Brain pericyte (primary cell): Measurements from ENCODE around the gene SIL1.
"Not testable (repeated sequence)": the region's sequence is repeated elsewhere in the genome, so short reads cannot be mapped to it uniquely, and the experiment has no call there.

Source experiments
- DNase-seq: peaks from one replicate; pipeline ENCODE4 v3.0.0-alpha.2; 2012; ENCODE audit warnings: low read depth, low spot score

The SIL1 gene

GRCh38 chr5:139075066-139076050, 122.8 kb downstream of the SIL1 start:
- no peak for DNase-seq

DNA sequence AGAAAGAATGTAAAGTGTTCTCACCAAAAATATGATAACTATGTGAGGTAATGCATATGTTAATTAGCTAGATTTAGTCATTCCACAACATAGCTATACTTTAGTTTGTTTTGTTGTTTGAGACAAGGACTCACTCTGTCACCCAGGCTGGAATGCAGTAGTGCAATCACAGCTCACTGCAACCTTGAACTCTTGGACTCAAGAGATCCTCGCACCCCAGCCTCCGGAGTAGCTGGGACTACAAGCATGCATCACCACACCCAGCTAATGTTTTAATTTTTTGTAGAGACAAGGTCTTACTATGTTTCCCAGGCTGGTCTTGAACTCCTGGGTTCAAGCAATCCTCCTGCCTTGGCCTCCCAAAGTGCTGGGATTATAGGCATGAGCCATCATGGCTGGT, 124.2 kb downstream of the SIL1 start:
- DNase-seq = not testable (repeated sequence)

DNA sequence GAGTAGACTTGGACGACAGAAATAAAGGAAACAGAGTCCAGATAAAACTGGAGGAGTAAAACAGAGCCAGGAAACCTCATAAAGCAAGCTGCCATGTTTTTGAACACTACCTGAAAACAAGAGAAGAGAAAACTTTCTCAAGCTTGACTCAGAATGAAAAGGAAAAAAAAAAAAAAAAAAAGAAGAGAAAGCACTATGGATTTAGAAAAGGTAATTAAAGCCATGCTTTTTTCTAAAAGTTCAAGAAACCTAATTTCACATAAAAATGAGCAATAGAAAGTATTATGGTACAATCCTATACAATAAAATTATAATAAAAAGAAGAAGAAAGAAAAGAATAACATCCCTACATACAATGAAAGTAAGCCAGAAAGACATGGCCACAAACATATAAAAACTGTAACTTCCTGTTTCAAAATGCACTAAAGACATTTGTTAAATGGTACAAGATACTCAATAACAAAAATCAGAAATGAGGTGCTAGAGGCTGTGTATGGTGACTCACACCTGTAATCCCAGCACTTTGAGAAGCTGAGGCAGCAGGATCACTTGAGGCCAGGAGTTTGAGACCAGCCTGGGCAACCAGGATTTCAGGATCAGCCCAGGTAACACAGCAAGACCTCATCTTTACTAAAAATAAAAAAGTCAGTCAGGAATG, 129.5 kb downstream of the SIL1 start:
- no peak for DNase-seq

DNA sequence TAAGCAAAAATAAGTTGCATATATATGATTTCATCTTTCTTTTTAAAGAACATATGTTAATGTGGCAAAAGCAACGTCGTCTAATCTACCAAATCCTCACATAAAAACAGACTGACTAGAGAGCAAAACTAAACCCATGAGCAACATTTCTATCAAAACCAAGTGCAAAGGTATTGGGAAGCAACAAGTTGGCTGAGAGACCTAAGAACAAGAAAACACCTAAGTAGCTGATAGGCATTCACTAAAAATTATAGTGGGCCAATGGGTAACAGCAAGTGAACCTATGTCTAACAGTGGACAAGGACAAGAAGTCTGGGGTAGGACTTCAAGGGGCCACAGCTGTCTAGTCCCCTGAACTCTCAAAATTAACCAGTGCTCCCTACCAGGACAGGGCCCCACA, 130.1 kb downstream of the SIL1 start:
- no peak for DNase-seq

- no peak for DNase-seq
Observed at GRCh38 chr5:139065306-139065705, 132.9 kb downstream of the SIL1 start.

DNA sequence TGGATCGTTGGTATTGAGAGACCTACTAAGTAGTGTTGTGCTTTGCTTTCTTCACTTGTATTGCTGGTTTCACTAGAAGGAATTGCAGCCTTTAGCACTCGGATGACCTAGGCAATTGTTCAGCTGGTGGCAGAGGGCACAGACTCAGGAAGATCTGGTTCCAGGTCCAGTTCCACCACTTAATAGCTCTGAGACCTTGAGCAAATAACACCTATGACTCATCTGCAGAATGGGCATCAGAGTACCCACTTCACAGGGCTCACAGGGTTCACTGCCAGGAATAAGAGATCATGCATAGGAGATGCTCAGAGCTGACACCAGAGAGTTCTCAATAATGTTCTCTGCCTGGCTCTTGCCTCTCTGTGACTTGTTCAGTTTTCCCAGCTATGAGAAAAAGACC, 133.6 kb downstream of the SIL1 start:
- DNase-seq = no peak

DNA sequence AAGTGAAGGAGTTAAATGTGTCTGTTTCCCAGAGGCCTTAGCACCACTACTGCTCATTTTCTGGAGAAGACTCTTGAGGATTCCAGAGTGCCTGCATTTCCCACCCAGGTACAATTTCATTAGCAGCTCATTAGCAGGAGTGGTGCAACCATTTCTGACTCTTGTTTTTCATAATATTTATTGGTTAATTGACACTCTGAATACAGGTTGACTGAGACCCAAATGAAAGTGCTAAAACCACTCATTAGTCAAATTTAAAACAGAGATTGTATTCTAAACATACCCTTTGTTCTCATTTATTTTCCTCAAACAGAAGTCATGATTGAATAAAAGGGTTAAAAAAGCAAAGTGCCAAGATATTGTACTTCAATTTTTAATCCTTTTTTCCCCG, 134.5 kb downstream of the SIL1 start:
- DNase-seq = no peak

GRCh38 chr5:139062910-139063663, 135.1 kb downstream of the SIL1 start:
- DNase-seq = no peak

- no peak for DNase-seq
Observed at GRCh38 chr5:139061856-139062255, 136.3 kb downstream of the SIL1 start.

- DNase-seq = no peak
Observed at GRCh38 chr5:139061274-139061673, 136.9 kb downstream of the SIL1 start.

DNA sequence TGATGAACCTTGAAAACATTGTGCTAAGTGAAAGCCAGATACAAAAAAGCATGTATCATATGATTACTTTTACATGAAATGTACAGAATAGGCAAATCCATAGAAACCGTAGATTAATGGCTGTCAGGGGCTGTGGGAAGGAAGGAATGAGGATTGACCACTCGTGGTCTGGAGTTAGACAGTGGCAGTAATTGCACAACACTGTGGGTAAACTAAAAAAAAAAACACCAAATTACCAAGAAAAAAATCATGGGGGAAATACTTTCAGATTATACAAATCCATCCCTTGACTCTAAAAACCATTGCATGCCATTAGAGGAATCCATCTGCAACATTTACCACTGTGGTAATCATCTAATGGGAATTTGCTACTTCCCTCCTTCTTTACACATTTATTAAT, 140.0 kb downstream of the SIL1 start:
- DNase-seq = no peak

- not testable (repeated sequence) for DNase-seq
Observed at GRCh38 chr5:139057045-139057939, 140.9 kb downstream of the SIL1 start.

GRCh38 chr5:139052975-139053374, 145.2 kb downstream of the SIL1 start:
- no peak for DNase-seq

DNA sequence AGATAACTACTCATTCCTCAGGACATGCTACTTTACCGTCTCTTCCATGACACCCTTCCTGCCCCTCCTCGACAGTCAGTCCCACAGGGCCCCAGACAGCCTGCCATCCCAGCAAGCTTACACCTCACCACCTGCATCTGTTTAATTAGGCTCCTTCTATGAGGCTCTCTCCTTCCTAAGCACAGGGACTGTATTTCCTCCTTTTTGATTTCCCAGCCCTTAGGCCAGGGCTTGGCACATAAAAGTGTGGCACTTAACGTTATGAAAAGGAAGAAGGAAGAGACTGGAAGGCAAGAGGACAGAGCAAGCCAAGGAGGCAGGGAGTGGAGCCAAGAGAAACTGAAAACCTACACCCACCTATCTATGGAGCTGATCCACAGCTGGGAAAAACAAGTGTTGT, 146.8 kb downstream of the SIL1 start:
- no peak for DNase-seq

- no peak for DNase-seq
Observed at GRCh38 chr5:139050432-139050831, 147.7 kb downstream of the SIL1 start.

GRCh38 chr5:139049780-139050179, 148.4 kb downstream of the SIL1 start:
- no peak for DNase-seq

GRCh38 chr5:139046551-139046950, 151.6 kb downstream of the SIL1 start:
- DNase-seq = no peak

GRCh38 chr5:139043157-139043905, 154.8 kb downstream of the SIL1 start:
- no peak for DNase-seq

GRCh38 chr5:139040081-139040480, 158.1 kb downstream of the SIL1 start:
- no peak for DNase-seq

GRCh38 chr5:139038613-139039305, 159.4 kb downstream of the SIL1 start:
- no peak for DNase-seq
